ENCODE measurements around the gene TMEM209. TPM values are rescaled to one million over a fixed set of nuclear protein-coding genes. Genes with fewer than 3 reads are reported as not detected.

The TMEM209 gene
- total RNA-seq, 4 donors from 2014 or later, result 9.0 to 13.4 (median 10.4) TPM

- TF ChIP-seq, protein P1, sequence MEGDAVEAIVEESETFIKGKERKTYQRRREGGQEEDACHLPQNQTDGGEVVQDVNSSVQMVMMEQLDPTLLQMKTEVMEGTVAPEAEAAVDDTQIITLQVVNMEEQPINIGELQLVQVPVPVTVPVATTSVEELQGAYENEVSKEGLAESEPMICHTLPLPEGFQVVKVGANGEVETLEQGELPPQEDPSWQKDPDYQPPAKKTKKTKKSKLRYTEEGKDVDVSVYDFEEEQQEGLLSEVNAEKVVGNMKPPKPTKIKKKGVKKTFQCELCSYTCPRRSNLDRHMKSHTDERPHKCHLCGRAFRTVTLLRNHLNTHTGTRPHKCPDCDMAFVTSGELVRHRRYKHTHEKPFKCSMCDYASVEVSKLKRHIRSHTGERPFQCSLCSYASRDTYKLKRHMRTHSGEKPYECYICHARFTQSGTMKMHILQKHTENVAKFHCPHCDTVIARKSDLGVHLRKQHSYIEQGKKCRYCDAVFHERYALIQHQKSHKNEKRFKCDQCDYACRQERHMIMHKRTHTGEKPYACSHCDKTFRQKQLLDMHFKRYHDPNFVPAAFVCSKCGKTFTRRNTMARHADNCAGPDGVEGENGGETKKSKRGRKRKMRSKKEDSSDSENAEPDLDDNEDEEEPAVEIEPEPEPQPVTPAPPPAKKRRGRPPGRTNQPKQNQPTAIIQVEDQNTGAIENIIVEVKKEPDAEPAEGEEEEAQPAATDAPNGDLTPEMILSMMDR (IDR thresholded peaks at IDR 0.05; ENCODE audit: low read depth), result no peak
Measured at GRCh38 chr7:130153211-130153908, 51.8 kb downstream of the TMEM209 start.

GRCh38 chr7:130152493-130153210 lies 52.6 kb downstream of the TMEM209 start:
- TF ChIP-seq, protein P1 (IDR thresholded peaks at IDR 0.05; ENCODE audit: low read depth), result no peak

GRCh38 chr7:130151591-130152492 lies 53.4 kb downstream of the TMEM209 start:
- TF ChIP-seq, protein P1 (IDR thresholded peaks at IDR 0.05; ENCODE audit: low read depth), result no peak

GRCh38 chr7:130150587-130150986 lies 54.6 kb downstream of the TMEM209 start:
- TF ChIP-seq, protein P1 (IDR thresholded peaks at IDR 0.05; ENCODE audit: low read depth), result no peak

DNA sequence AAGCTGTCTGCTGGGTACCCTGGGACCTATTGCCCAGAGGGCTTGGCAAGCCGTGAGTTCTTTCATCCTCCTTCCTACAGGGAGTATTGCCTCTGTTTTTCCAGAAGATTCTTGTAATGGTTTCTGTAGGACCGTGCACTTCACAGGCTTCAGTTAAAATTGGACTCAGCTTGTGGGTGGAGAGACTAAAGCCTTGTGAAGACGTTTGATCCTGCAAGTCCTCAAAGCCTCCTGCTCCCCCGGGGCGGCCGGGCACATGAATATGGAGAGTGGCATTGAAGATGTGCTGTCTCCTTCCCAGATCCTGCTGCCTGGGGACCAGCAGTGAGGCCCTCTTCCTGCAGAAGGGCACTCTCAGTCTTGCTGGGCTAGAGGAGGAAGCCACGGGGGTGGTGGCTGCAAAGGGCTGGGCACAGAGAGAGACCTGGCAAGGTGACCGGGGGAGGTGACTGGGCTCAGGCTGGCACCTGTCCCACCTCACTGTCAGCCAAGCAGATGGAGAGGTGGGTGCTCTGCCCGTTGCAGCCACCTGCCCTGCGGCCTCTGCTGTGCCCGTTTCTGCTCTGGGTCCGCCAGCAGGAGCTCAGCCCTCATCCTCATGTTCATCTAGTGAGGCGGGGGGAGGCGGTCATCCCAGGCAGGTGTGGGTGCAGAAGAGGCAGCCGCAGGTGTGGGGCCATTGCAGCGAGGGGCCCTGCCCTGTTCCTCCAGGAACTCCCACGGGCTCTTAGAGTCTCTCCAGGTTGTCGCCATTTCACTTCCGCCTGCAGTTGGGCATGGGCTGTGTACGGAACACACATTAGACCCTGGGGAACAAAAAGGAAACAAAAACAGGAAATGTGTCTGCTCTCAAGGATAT lies 55.7 kb downstream of the TMEM209 start:
- TF ChIP-seq, protein P1 (IDR thresholded peaks at IDR 0.05; ENCODE audit: low read depth), result no peak

- TF ChIP-seq, protein P1 (IDR thresholded peaks at IDR 0.05; ENCODE audit: low read depth), result no peak
Measured at GRCh38 chr7:130148561-130148960, 56.6 kb downstream of the TMEM209 start.
